ENCODE data around the gene JAKMIP1.

Gene JAKMIP1

DNA sequence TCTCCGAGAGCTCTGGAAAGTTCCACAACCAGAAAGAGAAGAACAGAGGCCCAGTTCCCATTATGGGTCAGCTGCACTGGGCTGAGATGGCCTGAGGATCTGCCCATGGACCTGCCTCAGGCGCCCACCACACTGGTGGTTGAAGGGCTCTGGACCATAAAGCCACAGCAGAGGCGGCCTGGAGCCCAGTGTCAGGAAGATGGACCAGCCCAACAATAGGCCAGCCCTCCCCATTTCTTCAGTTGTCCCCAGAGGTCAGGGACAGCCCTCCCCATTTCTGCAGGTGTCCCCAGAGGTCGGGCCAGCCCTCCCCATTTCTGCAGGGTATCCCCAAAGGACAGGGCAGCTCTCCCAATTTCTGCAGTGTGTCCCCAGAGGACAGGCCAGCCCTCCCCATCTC lies 144.9 kb downstream of the JAKMIP1 start:
- no peak for DNase-seq

DNA sequence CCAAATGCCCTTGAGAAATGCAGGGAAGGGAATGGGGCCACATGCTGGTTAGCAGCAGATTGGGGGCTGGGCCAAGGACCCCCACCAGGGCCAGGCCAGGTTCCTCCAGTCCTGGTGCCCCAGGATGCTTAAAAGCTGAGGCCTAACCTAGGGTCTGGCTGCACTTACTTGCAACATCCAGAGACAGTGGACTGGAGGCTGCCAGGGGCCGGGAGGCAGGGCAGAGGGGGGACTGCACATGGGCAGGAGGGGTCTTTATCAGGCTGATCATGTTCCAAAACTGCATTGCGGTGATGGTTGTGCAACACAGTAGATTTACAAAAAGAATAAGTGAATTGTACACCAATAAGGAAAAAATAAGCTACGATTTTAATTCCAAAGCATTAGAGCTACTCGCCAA lies 145.3 kb downstream of the JAKMIP1 start:
- no peak for DNase-seq

DNA sequence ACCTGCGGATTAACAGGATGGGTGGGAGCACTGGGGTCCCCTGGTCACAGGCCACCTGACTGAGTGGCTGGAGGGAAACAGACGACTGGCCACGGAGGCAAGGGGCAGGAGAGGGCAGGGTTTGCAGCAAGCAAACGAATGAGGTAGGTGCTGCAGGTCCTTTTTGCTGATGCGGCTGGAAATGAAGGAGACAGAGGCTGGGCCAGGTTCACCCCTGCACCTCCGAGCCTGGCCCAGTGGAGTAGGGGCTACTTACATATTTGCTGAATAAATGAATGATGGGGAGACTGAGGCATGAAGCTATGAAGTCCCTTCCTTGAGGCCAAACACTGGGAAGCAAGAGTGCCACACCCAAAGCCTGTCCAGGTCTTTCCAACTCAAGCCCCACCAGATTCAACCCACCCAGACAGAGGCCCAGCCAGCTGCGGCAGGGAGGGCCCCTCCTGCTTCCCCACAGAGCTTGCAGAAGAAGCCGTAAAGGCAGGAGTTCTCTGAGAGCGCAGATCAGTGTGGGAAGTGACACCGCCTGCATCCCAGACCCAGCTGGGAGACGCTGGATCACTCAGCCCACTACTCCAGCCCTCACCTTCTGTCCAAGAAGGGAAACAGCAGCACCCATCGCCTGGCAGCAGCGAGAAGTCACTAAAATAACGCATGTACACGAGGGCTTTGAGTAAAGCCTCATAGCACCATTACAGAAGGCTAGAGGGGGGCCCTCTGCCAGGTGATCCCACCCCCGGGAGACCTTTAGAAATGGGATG lies 146.0 kb downstream of the JAKMIP1 start:
- DNase-seq: no peak

DNA sequence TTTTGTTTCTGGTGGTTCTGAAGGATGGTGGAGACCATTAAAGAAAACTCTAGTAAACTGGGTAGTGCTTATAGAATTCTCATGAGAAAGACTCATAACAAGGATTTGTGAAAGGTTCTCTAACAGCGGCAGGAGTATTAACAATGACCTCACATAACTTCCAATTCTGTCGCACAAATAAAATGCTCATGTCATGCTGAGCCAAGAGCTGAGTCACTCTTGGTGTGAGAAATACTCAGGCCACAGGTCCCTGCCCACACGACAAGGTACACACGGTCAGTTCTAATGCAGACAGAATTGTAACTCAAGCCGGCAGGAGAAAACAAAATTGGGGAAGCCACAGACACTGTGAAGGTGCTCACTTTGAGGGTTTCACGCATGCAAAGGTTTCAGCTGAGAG lies 147.7 kb downstream of the JAKMIP1 start:
- no peak for DNase-seq

DNA sequence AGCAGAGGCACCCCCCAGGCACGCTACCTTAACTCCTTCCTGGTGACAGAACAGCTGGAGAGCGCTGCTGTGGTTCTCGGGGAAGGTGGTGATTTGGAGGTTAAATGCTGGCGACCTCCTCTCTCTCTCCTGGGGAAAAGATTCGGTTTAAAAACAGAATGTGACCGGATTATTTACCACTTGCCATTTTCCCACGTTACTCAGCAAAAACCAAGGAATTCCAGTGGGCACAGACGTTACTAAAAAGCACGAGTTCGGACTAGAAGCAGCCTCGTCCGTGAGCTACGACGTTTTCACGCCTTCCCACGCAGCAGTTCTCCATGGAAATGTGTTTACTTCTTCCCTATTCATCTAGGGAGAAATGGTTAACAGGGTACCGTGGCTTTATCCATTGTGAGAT lies 149.8 kb downstream of the JAKMIP1 start:
- DNase-seq: no peak

DNA sequence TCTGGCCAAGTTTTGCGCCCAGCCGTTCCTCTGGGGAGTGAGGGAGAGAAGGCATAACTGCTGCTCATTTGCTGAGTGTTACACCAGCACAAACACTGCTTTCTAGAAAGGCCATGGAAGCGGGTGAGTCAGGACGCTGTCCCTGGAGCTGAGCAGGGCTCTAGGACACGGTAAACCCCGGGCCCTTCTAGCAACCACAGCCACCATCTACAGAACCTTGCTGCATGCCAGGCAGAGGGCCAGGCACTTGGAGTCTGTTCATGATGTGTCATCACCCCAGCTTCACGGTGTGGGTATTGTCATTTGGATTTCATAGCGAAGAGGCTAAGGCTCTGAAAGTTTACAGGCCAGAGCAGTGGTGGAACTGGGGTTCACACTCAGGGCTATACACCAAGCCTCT lies 150.4 kb downstream of the JAKMIP1 start:
- no peak for DNase-seq

DNA sequence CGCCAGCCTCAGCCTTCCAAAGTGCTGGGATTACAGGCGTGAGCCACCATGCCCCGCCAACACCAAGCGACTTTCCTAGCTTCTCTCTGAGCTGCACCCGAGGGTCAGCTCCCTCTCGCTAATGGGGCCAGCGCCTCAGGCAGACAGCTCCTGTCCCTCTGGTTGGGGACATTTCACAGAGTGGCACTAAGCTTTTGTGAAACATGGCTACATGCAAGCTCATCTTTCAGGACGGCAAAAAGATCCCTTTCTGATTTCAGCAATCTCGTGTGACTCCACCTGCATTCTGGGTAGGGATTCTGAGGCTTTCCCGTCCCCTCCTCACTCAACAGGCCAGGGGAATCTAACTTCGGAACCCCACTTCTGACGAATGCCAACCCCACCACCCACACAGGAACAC lies 151.1 kb downstream of the JAKMIP1 start:
- no peak for DNase-seq

DNA sequence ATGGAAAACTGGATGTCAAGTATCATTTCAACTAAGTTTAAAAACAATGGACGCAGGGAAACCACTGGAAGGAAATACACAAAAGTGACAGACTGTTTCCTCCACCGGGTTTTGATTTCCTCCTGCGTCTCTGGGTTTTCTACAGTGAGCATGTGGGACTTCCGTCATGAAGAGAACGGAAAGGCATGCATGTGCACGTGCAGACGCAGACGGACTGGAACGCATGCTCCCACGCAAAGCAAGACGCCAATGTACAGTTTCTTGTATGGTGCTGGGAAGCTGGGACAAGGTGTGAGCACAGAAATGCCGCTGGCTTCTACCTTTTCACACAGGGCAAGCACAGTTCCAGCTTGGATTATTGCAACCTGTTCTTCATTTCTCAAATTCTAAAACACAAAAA lies 151.8 kb downstream of the JAKMIP1 start:
- DNase-seq: no peak

DNA sequence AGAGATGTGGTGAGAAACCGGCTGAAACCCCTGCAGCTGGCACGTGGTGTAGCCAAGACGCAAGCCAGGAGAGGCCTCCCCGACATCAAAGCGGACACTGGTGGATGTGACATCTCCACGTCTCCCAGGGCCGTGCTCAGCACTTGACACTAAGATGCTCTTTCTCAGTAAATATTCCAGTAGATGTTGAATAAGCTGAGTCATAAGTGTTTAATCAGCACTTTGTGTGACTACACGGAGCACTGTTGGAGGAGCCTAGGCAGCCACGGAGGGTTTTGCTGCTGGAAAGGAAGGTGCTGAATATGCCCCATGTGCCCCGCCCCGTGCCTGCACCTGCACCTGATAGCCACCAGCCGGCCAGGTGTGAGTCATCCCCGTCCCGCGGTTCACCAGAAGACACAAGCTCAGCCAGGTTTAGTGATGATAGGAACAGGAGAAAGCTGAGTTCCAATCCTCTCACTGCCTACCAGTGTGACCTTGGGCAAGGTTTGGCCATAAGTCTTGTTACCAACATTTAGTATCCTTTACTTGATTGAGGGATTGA lies 153.1 kb downstream of the JAKMIP1 start:
- no peak for DNase-seq

DNA sequence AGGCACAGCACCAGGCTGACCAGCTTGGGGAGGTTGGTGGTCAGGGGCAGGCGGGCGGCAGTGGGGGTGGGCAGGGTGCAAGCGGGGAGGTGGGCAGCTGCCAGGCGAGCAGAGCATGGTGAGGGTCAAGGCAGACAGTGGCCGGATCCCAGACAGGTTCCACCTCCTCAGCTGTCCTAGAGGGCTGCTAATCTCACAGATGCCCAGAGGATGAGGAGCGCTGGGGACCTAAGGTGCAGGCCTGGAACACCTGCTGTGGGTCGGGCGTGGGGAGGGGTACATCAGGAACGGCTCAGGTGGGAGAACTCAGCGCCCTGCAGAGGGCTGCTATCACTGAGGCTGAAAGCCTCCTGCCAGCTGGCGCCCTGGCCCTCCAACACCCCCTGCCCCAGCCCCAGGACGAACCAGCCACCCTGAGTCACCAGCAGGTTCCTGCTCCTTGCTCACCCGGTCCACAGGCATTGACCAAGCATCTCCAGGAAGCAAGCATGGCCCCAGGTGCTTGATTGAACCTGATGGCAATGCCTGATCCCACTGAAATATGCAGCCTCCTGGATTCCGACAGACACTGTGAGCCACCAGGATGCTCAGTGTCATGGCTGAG lies 153.7 kb downstream of the JAKMIP1 start:
- no peak for DNase-seq

DNA sequence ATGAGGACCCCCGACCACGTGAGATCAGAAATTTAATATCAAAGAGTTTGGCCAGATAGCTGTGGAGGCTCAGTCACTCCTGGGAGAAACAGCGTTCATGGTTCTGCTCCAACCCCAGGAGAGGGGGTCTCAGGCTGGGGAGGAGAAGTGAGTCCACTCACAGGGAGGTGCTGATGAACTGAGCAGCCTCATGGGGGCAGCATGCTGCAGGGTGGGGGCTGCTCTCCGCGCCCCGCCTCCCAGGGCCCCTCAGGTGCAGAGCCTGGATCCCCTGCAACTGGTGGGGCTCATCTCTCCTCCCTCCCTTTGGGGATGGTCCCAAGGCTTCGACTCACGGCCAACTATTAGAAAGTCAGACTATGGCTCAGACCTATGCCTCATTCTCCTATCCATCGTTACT lies 155.5 kb downstream of the JAKMIP1 start:
- no peak for DNase-seq

DNA sequence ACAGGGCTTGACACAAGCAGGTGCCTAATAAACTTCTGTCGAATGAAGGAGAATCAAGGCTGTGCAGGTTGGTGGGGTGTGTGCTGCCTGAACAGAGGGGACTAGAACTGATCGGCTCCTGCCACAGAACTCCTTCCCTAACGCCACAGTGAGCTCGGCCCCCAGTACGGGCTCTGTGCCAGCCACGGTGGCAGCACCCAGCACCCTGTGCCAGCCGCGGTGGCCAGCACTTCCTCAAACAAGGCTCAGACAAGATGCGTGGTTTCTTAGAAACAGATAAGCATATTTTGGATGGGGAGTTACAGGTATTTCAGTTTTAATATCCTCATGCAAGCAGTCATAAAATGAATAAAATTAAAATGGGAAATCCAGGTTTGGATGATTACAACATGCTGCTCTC lies 156.1 kb downstream of the JAKMIP1 start:
- no peak for DNase-seq

DNA sequence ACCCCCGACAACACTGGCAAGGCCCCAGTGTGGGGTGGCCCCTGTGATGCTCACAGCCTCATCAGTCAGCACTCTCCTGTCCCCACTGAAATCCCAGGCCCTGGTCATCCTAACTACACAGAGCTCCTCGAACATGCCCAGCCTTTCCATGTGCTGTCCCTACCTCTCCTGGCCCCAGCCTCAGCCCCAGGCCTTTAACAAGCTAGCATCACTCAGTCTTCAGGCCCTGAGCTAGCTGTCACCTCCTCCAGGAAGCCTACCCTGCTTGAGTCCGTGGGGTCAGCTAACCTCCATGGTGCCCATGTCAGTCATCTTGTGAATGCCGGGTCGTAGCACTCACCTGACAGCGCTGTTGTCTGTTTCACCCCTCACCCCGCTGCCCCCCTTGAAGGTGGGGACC lies 156.5 kb downstream of the JAKMIP1 start:
- no peak for DNase-seq

DNA sequence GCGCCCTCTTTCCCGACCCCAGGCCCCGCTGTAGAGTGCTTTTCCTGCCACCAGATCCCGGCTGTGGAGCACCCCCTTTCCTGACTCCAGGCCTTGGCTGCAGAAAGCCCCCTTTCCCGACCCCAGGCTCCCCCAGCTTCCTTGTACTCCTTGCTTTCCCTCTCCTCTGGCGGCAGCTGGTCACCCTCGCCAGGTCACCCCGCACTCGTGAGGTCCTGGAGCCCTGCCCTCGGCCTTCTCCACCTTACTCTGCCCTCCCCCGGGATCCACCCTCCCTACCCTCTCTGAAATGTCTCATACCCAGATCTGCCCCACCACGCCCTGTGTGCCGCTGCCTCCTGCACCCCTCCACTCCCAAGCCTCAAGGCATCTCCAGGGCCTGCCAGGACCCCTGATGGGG lies 157.2 kb downstream of the JAKMIP1 start:
- DNase-seq: no peak

DNA sequence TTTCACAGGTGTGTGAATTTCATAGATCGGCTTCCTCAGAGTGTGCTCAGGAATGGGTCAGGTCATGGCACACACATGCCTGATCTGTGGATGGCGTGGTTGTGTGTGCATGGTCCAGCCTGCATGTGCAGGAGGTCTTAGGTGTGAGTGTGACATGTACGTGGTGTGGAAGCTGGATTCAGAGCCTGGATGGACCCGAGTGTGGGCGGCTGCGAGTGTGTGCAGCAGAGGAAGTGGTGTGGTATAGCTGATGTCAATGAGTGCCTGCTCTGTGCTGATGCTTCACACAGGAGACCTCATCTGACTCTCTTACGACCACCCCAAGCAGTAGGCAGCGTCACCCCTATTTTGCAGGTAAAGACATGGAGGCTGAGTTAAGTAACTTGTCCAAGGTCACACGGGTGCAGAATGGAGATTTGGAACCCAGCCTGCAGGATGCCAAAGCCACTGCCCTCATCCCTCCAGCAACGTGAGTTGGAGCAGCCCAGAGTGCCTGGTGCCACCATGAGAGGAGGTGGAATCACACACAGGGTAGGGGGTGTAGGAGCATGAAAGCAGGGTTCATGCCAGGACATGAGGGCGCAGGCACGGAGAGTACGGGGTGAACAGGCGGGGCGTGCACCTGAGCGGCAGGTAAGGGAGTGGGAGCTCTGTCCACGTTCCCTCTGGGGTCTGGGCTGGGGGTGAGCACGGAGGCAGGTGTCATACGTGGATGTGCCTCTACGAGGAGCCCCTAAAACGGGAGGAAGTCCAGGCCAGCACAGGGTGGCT lies 157.9 kb downstream of the JAKMIP1 start:
- DNase-seq: no peak

DNA sequence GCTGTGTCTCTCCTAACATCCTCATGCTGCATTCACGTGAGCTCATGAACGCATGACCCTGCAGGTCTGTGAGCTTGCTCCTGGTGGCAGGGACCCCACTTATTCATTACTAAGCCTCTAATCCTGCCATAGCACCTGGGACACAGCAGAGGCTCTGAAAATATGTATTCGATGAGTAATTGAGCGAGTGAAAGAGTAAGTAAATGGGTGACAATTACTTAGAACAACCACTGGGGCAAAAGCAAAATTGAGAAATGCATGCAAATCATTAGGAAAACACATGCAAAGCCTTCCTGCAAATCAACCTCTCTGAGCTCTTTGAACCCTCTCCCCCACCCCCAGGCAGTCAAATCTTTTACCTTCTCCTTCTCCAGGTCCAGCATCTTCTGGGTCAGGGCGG lies 158.5 kb downstream of the JAKMIP1 start:
- no peak for DNase-seq

DNA sequence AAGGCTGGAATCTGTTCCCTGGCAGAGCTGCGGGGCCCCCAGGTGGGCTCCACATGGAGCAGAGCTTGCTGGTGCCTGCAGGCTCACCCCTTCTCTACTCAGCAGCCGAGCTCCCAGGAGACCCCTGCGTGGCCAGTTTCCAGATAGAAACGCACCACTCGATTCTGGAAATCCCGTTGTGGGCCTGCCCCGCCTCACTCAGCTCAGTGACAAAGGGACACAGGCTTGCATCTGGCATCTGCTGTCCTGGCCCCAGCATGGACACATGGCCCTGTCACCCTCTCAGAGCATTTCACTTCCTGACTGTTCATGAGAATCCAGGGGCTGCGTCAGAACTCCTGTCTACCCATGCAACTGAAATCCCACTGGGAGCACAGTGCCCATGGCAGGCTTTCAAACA lies 161.6 kb downstream of the JAKMIP1 start:
- DNase-seq: no peak

DNA sequence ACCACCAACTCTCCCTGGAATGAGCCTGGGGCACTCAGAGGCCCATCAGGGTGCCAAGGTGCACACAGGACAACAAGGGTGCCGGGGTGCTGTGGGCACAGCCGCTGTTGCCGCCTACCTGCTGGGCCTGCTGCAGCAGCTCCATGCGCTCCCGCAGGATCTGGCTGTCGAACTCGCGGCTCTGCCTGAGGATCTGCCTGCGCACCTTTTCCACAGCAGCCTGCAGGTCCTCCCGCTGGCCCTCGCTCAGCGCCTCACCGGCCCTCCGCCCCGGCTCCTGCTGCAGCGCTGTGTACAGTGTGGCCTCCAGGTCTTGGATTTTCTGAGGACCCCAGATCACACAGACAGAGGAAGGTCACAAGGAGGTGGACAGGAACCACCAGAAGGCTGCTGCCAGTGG lies 164.6 kb downstream of the JAKMIP1 start:
- no peak for DNase-seq

DNA sequence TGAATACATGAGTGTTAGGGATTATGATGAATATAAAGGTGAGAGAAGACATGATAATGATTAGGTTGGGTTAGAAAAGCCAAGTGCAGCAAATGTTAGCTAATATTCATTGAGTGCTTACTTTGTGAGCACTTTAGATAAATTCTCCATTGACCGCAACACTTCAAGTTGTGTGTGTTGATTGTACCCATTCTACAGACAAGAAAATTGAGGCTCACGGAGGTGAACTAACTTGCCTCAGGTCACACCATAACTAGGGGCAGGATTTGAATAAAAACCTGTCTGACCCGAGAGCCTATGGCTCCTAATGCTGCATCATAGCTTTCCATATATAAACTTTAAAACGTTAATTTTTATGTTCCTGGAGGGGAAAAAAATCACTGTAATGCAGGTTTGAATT lies 167.0 kb downstream of the JAKMIP1 start:
- no peak for DNase-seq

DNA sequence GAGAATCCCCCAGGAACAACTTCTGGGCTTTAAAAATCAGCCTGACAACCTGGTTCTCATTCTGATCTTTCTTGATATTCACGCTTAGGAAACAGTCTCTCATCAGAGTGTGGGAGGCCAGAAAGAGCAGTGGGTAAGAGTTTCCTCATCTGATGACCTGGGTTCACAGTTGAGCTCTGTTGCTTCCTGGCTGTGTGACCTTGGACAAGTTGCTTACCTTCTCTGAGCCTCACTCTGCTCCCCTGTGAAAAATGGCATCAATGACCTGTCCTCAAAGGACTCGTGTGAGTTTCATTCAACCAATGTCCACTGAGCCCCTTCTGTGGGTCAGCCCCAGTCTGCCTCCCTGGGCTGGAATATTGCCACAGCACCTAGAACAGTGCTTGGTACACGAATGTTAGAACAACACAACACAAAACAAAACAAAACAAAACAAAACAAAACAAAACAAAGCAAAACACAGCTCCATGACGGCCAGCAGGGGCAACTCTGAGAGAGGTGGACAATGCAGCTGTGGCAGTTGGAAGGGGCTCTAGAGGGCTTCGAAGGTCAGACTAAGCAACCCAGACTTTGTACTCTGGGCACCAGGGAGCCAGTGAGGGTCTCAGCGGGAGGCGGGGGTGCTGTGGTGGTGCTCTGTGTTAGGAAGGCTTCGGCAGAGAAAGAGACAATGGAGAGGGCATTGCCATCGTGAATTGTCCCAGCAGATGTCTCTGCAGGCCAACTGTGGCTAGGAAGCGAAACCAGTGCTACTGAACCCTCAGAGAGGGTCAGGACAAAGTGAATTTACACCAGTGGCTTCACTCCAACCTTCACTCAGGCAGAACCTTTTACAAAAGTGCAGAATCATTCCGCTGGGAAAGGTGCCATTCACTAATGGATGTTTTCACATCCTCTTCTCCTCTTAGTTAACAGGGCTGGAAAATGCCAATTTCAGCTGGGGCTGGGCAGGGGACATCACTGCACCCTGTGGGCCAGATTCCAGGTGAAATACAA lies 167.8 kb downstream of the JAKMIP1 start:
- DNase-seq: no peak

DNA sequence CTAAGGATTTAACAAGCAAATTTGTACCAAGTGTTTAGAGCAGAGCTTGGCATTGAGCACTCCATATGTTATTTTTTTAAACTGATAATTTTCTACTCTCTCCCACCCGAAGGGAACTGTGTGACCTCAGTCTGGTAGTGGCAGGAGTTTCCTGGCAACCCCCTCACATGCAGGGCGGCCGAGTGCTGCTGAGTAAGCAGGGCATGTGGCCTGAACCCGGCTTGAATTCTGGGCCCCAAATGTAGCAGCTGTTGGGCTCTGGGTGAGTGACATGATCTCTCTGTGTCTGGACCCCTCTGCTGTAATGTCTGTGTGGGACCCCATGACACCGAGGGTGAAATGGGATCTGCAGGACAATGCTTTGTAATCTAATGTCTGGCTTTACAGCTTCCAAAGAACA lies 168.5 kb downstream of the JAKMIP1 start:
- no peak for DNase-seq

DNA sequence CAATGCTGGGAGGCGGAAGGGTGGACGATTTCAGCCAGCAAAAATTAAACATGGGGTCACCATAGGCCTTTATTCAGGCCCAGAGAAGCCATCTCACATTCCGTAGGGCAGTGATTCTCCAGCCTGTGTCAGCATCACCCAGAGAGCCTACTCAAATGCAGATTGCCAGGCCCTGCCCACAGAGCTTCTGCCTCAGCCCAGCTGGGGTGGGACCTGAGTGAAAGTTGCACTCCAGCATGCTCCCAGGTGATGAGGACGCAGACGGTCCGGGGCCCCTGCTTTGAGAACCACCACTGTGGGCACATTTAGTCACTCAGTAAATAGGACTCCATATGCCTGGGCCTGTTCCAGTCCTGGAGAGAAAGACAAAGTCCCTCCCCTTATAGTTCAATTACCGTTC lies 169.7 kb downstream of the JAKMIP1 start:
- DNase-seq: no peak

DNA sequence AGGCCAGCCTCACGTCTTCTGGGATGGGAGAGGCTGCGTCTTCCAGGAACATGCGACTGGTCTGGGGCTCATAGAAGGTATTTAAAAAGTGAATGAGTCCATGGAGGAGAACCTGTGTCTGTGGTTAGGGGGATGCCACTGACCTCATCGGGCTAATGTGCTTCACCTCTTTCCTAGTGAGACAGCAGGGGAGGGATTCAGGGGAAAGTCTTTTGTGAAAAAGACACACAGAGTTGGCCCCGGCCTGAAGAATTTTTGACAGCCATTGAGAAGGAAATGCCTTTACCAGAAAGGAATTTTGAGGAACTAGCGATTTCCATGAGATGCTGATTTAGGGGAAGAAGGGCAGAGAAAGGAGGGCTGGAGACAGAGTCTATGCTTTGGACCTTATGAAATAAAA lies 171.1 kb downstream of the JAKMIP1 start:
- DNase-seq: no peak
